GM12801 (cell line): ENCODE measurements around the gene TUFT1.

Experiments
- TF ChIP-seq, protein P1 (sequence below): IDR thresholded peaks from one replicate; pipeline ENCODE4 v1.5.1; 2011; ENCODE audit warnings: control low read depth; ENCODE audit not compliant: insufficient read length; ENCODE audit errors: extremely low read depth

The TUFT1 gene

DNA sequence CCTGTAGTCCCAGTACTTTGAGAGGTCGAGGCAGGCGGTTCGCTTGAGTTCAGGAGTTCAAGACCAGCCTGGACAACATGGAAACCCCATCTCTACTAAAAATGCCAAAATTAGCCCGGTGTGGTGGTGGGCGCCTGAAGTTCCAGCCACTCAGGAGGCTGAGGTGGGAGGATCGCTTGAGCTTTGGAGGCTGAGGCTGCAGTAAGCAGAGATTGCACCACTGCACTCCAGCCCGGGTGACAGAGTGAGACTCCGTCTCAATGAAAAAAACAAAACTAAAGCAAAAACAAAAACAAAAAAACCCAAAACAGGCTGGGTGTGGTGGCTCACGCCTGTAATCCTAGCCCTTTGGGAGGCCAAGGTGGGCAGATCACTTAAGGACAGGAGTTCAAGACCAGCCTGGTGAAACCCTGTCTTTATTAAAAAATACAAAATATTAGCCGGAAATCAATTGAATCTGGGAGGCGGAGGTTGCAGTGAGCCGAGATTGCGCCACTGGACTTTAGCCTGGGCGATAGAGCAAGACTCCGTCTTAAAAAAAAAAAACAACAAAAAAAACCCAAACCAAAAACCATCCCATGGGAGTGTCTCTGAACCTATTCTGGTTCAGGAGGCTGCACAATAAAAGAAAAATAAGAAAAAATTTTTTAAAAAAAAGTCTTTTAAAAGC, 30.6 kb upstream of the TUFT1 start:
- TF ChIP-seq, protein P1, sequence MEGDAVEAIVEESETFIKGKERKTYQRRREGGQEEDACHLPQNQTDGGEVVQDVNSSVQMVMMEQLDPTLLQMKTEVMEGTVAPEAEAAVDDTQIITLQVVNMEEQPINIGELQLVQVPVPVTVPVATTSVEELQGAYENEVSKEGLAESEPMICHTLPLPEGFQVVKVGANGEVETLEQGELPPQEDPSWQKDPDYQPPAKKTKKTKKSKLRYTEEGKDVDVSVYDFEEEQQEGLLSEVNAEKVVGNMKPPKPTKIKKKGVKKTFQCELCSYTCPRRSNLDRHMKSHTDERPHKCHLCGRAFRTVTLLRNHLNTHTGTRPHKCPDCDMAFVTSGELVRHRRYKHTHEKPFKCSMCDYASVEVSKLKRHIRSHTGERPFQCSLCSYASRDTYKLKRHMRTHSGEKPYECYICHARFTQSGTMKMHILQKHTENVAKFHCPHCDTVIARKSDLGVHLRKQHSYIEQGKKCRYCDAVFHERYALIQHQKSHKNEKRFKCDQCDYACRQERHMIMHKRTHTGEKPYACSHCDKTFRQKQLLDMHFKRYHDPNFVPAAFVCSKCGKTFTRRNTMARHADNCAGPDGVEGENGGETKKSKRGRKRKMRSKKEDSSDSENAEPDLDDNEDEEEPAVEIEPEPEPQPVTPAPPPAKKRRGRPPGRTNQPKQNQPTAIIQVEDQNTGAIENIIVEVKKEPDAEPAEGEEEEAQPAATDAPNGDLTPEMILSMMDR: no peak

DNA sequence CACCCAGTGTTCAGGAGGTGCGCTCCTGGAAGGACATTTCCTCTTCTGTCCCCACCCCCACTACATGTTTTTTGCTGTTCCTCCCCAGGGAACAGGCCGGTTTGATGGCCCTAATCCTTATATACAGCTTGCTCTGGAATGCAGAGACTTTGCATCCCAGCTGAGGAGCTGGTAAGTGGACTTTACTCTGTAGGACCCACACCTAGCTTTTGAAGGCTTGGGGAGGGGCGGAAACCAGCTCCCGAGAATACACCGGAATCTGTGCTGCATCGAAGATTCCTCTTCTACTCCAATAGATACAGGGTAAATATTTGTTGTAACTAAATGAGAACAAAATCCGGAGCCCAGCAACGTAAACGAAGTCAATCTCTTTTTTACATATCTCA, 30.1 kb upstream of the TUFT1 start:
- TF ChIP-seq, protein P1: no peak

DNA sequence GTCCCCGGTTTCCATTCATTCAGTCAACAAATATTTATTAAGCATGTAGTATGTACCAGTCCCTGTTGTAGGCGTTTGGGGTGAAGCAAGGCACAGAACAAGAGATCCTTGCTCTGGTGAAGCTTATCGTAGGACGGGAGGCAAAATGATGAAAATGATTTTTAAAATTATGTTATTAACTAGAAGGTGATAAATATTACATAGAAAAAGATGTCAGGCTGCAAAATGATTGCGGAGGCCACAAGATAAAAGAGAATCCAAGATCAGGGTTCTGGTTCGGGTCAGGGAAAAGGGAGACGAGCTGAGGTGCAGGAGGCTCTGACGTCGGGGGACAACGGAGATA, 29.5 kb upstream of the TUFT1 start:
- TF ChIP-seq, protein P1: no peak

DNA sequence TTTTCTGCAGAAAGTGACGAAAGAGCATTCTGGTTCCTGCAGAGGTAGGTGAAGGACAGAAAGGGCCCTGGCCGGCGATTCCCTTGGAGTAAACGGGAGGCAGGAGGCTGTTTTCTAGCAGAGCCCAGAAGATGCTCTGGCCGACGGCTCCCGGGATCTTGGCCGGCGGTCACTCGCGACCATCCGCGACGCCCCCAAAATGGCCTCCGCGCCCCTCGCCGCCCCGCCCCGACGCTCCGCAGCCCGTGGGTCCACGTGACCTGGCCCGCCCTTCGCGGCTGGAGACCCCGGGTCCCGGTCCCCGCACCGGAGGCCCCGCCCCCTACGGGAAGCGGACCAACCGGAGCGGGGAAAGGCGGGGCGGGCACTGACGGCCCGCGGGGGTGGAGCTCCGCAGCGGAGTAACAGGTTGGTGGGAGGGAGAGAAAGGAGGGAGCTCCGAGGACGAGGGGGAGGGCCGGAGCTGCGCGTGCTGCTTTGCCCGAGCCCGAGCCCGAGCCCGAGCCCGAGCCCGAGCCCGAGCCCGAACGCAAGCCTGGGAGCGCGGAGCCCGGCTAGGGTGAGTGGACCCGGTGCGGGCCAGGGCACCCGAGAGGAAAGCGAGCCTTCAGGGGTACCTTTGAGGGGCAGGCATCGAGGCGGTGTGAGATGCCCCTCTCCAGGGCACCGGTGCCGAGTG, 29.0 kb upstream of the TUFT1 start, which contains the start of gene CGN:
CGN (plus strand) TSS at position 431 of the 679 bp plus-strand sequence. CDS start 7,133 bp downstream, outside the sequence.
- TF ChIP-seq, protein P1: no peak

DNA sequence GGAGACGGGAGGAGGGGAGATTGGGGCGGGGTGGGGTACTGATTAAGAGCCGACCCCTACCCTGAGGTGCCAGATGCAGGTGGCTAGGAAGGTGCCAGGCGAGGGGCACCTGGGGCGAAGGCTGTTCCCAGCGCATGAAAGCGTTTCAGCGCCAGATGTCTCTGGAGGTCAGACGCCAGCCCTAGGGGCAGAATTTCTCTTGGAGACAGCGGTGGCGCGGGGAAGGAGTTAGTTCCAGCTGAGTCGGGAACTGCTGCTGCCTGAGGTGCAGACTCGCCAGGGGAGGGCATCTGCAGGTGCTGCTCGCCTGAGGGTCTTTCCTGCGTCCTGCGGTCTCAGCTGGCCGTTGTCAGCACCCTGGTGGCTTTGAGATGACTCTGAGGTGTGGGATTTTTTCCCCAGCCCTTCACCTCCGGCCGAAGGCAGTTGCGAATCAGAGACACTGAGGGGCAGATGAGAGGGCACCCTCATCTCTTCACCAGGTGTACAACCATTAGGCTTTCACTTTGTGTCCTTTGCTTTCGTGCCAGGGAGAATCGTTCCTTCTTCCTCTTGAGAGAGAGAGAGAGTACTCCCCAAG, 28.4 kb upstream of the TUFT1 start:
- TF ChIP-seq, protein P1: no peak

DNA sequence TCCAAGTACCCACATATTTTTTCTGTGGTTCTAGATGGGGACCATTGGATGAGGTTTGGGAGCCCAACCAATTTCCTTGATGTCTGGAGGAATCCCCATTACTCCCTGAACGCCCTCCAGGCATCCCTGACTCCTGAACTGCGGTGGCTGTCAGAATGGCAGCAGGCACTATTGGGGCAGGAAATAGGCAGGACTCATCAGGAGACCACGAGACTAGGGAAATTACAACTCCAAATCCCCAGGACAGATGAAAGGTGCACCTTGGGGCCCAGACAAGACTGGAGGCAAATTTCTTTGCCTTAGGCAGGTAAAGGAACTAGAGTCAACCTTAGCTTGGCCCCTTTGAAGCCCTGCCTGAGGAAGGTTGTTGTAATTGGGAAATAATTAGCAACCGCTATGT, 27.8 kb upstream of the TUFT1 start:
- TF ChIP-seq, protein P1: no peak

DNA sequence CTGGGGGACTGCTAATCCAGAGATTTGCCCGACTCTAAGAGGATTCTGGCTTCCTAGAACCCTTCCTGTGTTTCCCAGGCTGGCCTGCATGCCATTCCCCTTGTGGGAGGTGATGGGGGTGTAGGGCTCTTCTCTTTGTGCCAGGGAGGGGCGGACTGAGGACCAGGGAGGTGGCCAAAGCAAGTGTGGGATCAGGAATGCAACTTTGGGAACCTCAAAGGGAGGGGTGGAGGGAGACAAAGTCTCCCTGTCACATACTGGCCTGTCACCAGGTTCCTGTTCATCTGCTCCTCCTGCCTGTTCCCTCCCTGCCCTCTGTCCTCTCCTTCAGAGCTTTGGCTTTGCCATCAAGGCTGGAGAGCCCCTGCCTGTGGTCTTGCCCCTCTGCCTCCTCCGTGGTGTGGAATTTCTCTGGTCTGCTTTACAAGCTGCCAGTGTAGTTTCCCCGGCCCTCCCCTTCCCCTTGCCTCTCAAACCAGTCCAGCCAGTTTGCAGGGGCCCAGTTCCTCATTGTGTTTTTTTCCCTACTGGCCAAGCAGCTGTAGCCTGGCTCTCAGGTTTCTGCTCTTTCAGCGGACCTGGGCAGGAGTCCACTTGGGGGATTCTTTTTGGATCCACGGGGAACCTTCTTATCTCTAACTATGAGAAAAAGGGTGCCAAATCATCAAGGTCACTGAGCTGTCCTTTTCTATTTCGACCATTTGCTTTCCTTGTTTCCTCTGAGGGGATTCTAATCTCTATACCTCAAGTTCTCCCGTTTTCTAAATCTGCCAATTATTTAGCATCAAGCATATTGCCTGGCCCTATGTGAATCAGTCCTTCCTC, 27.1 kb upstream of the TUFT1 start:
- TF ChIP-seq, protein P1: no peak
